Coronary artery (tissue), 2 donors: Measurements from ENCODE around the gene KDELR1.
"Not testable (repeated sequence)": the region's sequence is repeated elsewhere in the genome, so short reads cannot be mapped to it uniquely, and the experiment has no call there.

Experiments used
- DNase-seq: peaks from one replicate; pipeline ENCODE4 v3.0.0-alpha.2; 2017; ENCODE audit warnings: low spot score
- H3K27ac ChIP-seq, 2 donors: fragments of 200-600 bp; sonication (generic); one replicate each; pipeline ENCODE4 v1.5.1; 2016 to 2019
- H3K4me3 ChIP-seq: fragments of 200-600 bp; sonication (generic); 2 replicates; pipeline ENCODE4 v1.5.1; 2016; ENCODE audit warnings: mild to moderate bottlenecking, moderate library complexity
- TF ChIP-seq, protein P1 (sequence below): fragments of 200-600 bp; sonication (generic); IDR thresholded peaks from one replicate; pipeline ENCODE4 v1.5.1; 2019; ENCODE audit warnings: antibody characterized with exemption

Gene KDELR1

DNA sequence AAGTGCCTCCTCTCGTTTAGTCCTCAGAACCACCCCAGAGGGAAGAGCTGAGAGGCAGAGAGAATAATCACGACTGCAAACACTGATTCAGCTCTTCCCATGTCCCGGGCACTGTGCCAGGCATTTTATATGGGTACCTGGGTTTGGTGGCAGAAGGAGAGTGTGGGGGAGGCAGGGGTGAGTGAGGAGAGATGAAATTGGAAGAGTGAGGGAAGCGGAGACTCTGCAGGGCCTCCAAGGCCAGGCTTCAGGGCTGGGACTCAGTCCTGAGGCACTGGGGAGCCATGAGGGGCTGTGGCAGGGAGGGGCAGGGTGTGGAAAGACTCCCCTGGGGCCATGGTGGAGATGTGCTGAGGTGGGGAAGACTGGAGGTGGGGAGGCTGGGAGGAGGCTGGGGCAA, 18.4 kb downstream of the KDELR1 start:
- DNase-seq: no peak
- Histone ChIP-seq H3K27ac (no peak overlapping the region), H3K4me3 (no peak overlapping the region)
- TF ChIP-seq, protein P1, sequence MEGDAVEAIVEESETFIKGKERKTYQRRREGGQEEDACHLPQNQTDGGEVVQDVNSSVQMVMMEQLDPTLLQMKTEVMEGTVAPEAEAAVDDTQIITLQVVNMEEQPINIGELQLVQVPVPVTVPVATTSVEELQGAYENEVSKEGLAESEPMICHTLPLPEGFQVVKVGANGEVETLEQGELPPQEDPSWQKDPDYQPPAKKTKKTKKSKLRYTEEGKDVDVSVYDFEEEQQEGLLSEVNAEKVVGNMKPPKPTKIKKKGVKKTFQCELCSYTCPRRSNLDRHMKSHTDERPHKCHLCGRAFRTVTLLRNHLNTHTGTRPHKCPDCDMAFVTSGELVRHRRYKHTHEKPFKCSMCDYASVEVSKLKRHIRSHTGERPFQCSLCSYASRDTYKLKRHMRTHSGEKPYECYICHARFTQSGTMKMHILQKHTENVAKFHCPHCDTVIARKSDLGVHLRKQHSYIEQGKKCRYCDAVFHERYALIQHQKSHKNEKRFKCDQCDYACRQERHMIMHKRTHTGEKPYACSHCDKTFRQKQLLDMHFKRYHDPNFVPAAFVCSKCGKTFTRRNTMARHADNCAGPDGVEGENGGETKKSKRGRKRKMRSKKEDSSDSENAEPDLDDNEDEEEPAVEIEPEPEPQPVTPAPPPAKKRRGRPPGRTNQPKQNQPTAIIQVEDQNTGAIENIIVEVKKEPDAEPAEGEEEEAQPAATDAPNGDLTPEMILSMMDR: no peak

DNA sequence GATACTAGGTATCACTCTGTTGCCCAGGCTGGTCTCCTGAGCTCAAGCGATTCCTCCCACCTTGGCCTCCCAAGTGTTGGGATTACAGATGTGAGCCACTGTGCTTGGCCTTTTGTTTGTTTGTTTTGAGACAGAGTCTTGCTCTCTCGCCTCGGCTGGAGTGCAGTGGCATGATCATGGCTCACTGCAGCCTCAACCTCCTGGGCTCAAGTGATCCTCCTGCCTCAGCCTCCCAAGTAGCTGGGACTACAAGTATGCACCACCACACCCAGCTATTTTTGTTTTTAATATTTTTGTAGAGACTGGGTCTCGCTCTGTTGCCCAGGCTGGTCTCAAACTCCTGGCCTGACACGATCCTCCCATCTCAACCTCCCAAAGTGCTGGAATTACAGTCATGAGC, 19.6 kb downstream of the KDELR1 start:
- DNase-seq, H3K4me3 ChIP-seq, H3K27ac ChIP-seq: not testable (repeated sequence)

DNA sequence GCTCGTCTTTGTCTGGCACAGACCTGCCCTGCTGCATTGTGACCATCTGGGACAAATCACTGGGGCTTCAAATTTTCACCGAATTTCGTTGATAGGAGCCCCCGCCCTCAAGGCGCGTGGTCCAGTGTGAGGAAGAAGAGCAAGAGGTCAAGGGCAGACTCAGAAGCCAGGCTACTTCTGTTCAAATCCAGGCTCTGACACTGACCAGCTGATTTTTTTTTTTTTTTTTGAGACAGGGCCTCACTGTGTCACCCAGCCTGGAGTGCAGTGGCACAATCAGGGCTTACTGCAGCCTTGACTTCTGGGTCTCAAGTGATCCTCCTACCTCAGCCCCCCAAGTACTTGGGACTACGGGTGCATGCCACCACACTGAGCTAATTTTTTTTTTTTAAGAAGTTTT, 20.0 kb downstream of the KDELR1 start:
- Histone ChIP-seq H3K4me3 (no peak overlapping the region), H3K27ac (no peak overlapping the region)
- TF ChIP-seq, protein P1: no peak
- DNase-seq: no peak

DNA sequence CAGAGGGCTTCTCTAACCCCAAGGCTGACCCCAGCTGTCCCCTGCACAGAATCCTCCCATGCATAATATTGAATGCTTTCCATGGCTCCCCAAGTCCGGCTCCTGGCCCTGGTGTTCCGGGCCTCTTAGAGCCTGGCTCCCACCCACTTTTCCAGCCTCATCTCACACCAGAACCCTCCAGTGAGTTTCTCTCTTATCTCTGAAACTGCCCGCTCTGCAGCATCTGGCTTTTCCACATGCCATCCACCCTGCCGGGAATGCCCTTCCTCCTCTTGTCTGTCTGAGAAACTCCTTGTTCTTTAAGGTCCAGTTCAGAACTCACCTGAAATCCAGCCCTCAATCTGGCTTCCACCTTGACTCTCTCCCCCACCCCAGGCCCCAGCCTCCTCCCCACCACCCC, 20.4 kb downstream of the KDELR1 start:
- Histone ChIP-seq H3K27ac (no peak overlapping the region), H3K4me3 (no peak overlapping the region)
- DNase-seq: no peak
- TF ChIP-seq, protein P1: no peak

DNA sequence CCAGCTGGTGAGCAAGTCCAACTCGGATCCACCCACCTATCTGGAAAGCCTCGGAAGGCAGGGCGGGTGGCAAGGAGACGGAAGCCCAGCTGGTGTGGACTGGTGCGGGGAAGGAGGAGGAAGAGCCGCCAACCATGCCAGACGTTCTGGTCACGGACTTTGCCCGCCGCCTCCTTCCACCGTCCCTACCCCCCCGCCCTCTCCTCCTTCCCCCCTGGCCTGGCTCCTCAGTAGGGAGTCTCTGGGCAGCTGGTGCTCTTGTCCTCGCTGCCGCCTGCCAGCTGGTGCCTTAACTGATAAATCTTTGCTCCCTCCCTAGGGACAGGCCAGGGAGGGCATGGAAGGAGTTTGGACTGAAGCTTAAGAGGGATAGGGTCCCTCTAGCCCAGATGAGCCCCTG, 22.4 kb downstream of the KDELR1 start:
- Histone ChIP-seq H3K4me3 (no peak overlapping the region), H3K27ac (no peak overlapping the region)
- DNase-seq: no peak
- TF ChIP-seq, protein P1: no peak

DNA sequence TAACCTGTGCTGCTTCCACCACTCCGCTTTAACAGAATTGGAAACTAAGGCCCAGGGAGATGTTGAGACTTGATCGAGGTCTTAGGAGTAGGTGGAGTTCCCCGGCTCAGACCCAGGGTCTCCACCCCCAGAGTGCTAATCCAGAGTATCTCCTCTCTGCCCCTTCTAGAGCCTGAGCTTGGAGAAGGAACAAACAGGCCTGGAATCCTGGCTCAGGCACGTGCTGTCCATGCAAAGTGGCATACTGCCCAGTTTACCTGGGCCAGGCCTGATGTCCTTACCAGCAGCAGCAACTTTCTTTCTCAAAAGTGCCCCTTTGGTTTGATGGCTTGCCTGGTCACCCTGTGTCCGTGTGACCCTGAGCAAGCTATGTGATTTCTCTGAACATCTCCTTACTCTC, 23.5 kb downstream of the KDELR1 start:
- TF ChIP-seq, protein P1: no peak
- Histone ChIP-seq H3K27ac (no peak overlapping the region), H3K4me3 (no peak overlapping the region)
- DNase-seq: no peak

DNA sequence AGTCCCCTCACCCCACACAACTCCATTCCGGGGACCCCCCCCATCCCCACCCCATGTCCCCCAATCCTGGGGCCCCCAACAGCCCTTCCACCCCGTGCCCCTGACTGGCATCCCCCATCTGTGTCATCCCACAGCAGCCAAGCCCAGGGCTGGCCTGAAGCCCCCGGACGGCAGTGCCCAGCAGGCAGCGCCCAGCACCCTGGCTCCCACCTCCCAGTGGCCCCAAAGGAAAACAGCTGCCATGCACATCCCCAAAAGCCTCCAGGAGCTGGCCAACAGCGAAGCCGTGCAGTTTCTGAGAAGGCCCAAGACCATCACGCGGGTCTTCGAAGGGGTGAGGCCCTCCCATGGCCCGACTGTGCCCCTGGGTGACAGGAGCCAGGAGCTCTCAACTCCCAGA, 25.7 kb downstream of the KDELR1 start:
- no peak overlapping the region for H3K4me3 ChIP-seq
- TF ChIP-seq, protein P1: no peak
- DNase-seq: no peak
- no peak overlapping the region for H3K27ac ChIP-seq
